GM18861 (cell line): ENCODE data around the gene CST7.

Experiments used
- ATAC-seq: cut with Tn5 transposase; IDR thresholded peaks from one replicate; pipeline ENCODE4 v1.9.1; 2021; ENCODE audit not compliant: unreplicated experiment

The CST7 gene

GRCh38 chr20:24962510-24962909 is 13.4 kb downstream of the CST7 start:
- ATAC-seq: no peak

DNA sequence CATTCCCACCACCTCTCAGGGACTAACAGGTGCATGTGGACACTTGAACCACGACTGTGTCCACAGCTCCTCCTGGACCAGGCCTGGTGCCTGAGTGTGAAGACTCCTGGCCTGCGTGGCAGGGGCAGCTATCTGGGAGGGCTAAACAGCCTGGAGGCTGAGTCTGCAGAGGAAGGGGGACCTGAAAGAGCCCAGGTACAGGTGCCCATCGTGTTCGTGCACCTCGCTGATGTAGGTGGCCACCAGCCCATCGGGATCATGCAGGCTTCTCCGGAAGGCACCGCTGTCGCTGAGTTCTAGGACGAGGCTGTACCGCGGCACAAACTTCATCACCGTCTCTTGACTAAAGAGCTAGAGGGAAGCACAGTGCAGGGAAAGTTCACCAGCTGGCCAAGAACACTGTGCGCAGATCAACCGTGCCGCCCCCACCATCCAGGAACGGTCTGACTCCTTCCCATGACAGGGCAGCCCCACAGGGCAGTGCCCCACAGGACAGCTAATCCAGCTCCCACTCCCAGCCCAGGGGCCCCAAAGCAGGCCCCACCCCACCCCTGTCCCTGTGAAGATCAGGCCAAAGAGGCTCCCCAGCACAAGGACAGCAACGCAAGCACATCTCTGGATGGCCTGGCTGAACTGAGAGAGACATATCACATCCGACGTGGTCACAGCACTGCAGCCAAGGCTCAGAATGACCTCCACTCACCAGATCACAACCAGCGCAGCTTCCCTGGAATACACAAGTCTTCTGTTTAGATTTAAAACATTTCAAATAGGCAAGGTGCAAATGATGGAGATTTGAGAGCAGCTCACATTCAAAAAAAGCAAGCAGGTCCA is 14.8 kb downstream of the CST7 start:
- no peak for ATAC-seq

DNA sequence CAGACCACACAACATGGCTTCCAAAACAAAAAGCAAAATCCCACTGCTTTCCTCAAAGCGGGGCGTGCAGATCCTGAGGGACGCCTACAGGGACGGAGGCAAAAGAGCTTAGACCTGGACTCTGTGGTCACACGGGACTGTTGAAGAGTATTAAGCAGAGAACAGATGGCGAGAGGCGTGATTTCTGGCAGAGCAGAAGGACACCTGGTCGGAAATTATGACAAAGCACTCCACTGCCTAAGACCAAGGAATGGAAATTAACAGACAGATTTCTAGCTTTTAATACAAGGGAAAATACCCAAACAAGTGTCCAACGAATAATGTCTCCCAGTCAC is 15.4 kb downstream of the CST7 start:
- ATAC-seq: no peak

DNA sequence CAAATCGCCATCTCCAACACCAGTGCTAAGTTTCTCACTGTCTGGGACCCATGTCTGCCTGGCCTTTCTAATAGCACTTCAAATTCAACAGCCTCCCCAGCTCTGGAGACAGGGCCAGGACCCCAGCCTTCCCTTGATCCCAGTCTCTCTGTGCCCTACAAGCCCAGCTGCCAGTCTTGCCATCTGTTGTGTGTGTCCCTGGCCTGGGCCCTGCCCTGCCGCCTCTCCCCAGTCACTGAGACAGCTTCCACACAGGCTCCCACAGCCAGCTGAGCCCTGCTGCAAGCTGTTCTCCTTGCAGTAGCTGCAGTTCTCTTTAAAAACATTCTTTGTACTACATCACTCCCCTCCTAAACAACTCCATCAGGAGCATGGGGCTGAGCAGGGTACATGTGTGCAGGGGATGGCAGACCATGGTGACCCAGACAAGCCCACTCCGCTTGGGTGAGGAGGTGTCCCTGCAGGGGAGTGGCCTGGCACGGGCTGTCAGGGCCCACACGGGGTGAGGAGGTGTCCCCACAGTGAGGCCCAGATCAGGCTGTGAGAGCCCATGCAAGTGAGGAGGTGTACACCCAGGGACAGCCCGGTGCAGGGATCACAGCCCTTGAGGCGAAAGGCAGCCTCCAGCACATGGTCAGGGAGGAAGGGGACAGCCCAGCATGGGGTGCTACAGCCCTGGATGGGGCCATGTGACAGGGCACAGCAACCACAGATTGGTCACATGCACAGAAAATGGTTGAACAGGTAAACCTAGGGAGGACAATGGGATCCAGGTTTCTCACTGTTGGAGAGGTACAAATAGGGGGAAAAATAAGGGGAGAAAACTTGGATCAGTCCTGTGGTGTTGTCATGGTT is 16.2 kb downstream of the CST7 start:
- no peak for ATAC-seq

DNA sequence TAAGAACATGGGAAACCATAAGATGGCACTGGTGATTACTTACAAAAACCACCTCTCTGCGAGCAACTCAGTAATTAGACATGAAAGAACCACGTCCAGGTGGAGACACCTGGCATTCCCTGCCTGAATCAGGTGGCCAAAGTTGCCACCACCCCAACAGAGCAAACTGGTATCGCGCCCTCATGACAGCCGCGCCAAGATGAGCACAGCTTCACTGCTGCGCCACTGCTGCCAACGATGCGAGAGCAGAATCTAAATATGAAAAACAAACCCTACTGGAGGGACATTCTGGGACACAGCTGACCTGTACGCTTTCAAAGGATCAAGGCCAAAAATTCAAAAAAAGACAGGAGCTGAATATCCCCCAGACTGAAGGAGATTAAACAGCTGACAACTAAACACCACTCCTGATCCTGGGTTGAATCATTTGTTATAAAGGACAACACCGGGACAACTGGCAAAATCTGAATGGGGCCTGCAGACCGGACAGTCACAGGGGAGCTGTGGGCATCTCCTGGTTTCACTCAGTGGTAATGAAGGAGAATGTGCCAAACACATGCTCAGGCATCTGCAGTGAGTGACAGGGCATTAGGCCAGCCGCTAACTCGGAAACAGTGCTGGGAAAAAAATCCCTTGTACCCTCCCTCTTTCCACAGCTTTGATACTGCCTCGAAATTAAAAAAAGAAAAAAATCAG is 17.4 kb downstream of the CST7 start:
- ATAC-seq: no peak

GRCh38 chr20:24968278-24968800 is 19.3 kb downstream of the CST7 start:
- no peak for ATAC-seq

- ATAC-seq: no peak
Observed at GRCh38 chr20:24969186-24970029, 20.3 kb downstream of the CST7 start.

DNA sequence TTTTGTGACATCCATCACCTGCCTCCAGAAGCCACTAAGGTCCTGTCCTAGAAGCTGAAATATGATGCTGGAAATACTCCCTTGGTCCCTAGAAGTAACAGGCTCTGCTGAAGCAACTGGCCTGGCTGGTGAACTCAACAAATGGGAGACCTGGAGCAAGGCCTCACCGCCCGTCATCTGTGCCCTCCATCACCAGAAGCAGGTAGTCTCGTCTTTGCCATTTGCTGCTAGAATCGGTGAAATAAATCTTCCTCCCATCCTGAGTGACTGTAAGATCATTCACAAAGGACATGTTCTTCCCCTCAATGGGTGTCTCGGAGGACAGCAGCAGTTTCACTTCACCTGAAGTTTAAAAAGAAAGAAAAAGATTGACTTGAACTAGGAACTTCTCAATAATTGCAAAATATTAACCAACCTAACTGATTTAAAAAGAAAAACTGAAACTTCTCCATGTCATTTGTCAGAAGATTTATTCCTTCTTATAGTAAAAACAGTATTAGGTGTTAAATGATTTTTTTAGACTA is 21.0 kb downstream of the CST7 start:
- ATAC-seq: no peak

GRCh38 chr20:24970754-24971153 is 21.7 kb downstream of the CST7 start:
- ATAC-seq: no peak

DNA sequence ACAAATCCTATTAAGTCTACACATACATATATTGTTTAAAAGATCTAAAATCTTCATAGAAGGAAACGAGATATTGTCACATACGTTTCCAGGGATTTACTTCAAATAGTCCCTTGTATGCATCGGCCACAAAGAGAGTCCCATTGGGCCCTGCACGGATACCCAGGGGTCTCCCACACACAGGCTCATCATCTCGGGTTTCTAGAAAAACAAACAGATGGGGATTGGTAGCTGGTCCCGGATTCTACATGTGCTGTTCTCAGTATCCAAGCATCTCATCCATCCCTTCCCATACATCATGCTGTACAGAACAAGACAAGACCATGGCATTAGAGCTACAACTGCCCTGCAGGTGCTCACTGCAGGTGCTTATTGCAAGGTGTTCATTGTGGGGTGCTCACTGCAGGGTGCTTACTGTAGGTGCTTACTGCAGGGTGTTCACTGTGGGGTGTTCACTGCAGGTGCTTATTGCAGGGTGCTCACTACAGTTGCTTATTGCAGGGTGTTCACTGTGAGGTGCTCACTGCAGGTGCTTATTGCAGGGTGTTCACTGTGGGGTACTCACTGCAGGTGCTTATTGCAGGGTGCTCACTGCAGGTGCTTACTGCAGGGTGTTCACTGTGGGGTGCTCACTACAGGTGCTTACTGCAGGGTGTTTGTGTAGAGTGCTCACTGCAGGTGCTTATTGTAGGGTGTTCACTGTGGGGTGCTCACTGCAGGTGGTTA is 22.5 kb downstream of the CST7 start:
- ATAC-seq: no peak

- no peak for ATAC-seq
Observed at GRCh38 chr20:24972341-24972740, 23.3 kb downstream of the CST7 start.

- ATAC-seq: no peak
Observed at GRCh38 chr20:24977336-24977735, 28.3 kb downstream of the CST7 start.

DNA sequence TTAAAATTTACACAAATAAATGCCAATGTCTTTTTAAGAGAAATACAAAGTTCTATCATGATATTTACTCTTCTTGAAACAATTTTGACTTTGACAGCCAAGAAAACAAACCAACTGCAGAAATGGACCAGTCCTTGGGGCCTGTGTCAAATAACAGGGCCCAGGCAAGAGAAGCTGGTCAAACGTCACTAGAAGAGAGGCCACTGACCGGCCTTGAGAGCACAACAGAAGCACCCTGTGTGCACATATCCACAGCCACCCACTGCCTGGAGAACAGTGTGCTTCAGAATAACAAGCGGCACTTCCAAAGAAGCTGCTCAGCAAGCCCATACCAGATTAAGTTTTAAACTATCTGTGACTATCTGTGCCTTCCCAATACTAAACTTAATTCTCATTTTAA is 28.7 kb downstream of the CST7 start:
- ATAC-seq: no peak

DNA sequence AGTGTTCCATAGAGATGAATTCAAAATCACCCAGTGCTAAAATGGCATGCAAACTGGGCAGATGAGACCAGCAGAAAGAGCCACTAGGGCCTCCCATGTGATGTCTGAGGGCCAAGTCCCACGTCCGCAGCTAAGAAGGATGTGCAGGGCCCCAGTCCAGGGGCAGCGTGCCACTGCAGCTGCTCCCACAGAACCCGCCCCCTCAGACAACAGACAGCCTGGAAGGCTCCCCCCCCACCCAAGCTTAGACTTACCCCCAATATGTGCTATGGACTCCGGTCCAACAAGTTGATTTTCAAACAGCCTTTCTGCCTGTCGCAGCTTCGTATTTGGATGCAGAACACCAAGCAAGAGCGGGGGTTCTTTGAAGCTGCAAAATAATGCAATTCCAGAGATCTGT is 29.4 kb downstream of the CST7 start:
- ATAC-seq: no peak

GRCh38 chr20:24979036-24979960 is 30.2 kb downstream of the CST7 start:
- no peak for ATAC-seq

DNA sequence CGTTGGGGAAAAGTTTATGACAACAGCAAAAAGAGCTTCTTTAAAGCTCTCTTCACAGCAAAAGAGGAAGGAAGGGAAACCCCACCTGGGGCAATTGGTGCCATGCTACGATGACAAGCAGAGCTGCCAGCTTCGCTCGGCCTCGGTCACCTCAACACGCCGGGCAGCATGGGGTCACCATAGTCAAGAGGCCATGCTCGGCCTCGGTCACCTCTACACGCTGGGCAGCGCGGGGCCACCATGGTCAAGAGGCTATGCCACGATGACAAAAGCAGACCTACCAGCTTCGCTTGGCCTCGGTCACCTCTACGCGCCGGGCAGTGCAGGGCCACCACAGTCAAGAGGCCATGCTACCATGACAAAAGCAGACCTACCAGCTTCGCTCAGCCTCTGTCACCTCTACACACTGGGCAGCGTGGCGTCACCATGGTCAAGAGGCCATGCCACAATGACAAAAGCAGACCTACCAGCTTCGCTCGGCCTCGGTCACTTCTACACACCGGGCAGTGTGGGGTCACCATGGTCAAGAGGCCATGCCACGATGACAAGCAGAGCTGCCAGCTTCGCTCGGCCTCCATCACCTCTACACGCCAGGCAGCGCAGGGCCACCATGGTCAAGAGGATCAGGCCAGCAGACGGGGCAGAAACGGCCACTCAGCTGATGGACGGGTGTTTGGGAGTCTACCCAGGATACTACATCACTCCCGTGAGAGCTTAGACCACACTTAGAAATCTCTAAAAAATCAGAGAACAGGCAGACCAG is 31.4 kb downstream of the CST7 start:
- ATAC-seq: no peak

GRCh38 chr20:24981282-24981681 is 32.2 kb downstream of the CST7 start:
- no peak for ATAC-seq

GRCh38 chr20:24981790-24982189 is 32.7 kb downstream of the CST7 start:
- no peak for ATAC-seq
